Type B pancreatic cell (in vitro differentiated cells): ENCODE data around the gene ERCC6. TPM values are rescaled to one million over a fixed set of nuclear protein-coding genes. Genes with fewer than 3 reads are reported as not detected.

Experiments used
- DNase-seq: peaks from one replicate; pipeline ENCODE4 v3.0.0; 2021; ENCODE audit warnings: mixed read lengths; ENCODE audit not compliant: unreplicated experiment; ENCODE audit errors: extremely low spot score
- H3K27ac Mint-ChIP-seq: 2 replicates; pipeline ENCODE4 v1.8.0; 2021; ENCODE audit warnings: mild to moderate bottlenecking, mixed read lengths
- H3K27me3 Mint-ChIP-seq: 2 replicates; pipeline ENCODE4 v1.8.0; 2021; ENCODE audit warnings: mixed read lengths
- H3K36me3 Mint-ChIP-seq: 2 replicates; pipeline ENCODE4 v1.8.0; 2021; ENCODE audit warnings: mixed read lengths
- H3K4me1 Mint-ChIP-seq: one replicate; pipeline ENCODE4 v1.8.0; 2021; ENCODE audit warnings: mixed read lengths; ENCODE audit not compliant: unreplicated experiment
- H3K4me3 Mint-ChIP-seq: 2 replicates; pipeline ENCODE4 v1.8.0; 2021; ENCODE audit warnings: mild to moderate bottlenecking, mixed read lengths
- H3K9me3 Mint-ChIP-seq: 2 replicates; pipeline ENCODE4 v1.8.0; 2021; ENCODE audit warnings: mixed read lengths
- total RNA-seq: library from RNA; stranded (reverse); gene quantifications from 2 replicates; pipeline ENCODE4 v1.2.1, GENCODE V29; 2021; ENCODE audit warnings: low replicate concordance
- TF ChIP-seq, protein P1 (sequence below): fragments of 200-600 bp; sonication (generic); conservative IDR thresholded peaks from 2 replicates; pipeline ENCODE4 v1.5.0; 2021; ENCODE audit warnings: antibody characterized with exemption, mild to moderate bottlenecking

ERCC6 gene
- total RNA-seq, 1 donor from 2014 or later: 28.5 TPM

DNA sequence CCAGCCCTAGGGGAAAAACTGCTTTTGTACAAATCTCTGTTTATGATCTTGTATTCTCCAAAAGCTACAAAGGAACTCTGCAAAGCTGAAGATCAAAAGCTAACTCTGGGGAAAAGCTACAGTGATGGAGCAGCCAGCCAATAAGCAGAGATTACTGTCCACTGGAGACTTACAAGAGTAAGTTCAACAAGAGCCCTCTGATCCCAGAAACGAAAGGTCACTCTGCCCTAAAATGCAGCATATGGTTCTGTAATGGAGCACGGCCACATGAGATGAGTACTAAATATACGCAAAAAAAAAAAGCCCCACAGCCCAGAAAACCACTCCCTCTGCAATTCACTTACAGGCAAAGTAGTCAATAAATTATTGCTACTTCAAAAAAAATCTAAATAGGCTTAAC lies 60.1 kb downstream of the ERCC6 start:
- DNase-seq: no peak
- TF ChIP-seq, protein P1, sequence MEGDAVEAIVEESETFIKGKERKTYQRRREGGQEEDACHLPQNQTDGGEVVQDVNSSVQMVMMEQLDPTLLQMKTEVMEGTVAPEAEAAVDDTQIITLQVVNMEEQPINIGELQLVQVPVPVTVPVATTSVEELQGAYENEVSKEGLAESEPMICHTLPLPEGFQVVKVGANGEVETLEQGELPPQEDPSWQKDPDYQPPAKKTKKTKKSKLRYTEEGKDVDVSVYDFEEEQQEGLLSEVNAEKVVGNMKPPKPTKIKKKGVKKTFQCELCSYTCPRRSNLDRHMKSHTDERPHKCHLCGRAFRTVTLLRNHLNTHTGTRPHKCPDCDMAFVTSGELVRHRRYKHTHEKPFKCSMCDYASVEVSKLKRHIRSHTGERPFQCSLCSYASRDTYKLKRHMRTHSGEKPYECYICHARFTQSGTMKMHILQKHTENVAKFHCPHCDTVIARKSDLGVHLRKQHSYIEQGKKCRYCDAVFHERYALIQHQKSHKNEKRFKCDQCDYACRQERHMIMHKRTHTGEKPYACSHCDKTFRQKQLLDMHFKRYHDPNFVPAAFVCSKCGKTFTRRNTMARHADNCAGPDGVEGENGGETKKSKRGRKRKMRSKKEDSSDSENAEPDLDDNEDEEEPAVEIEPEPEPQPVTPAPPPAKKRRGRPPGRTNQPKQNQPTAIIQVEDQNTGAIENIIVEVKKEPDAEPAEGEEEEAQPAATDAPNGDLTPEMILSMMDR: no peak
- peaks cover 8% of the 10 kb centered on the region for H3K4me1 Mint-ChIP-seq
- H3K9me3 Mint-ChIP-seq: no peaks in the 10 kb centered on the region
- H3K27me3 Mint-ChIP-seq: no peaks in the 10 kb centered on the region
- no peak overlapping the region for H3K4me3 Mint-ChIP-seq
- peaks cover 57% of the 10 kb centered on the region for H3K36me3 Mint-ChIP-seq
- no peak overlapping the region for H3K27ac Mint-ChIP-seq

DNA sequence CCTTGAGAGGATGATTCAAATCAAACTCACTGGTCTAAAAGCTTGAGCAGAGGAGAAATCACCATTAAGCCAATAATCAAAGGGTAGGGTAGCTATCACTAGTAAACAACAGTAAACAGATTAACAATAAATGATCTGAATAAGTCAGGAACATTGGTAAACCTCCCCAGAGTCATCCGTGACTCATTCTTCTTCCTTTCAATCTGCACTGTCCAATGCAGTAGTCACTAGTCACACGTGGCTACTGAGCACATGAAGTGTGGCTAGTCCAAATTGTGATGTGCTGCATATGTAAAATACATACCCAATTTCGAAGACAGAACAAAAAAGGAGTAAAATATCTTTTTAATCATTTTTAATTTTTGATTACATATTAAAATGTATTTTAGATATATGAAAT lies 64.0 kb downstream of the ERCC6 start:
- no peak for DNase-seq
- H3K36me3 Mint-ChIP-seq: peaks cover 48% of the 10 kb centered on the region
- no peaks in the 10 kb centered on the region for H3K27me3 Mint-ChIP-seq
- no peak overlapping the region for H3K27ac Mint-ChIP-seq
- no peak overlapping the region for H3K4me3 Mint-ChIP-seq
- TF ChIP-seq, protein P1: no peak
- H3K4me1 Mint-ChIP-seq: peaks cover 8% of the 10 kb centered on the region
- no peaks in the 10 kb centered on the region for H3K9me3 Mint-ChIP-seq

GRCh38 chr10:49471532-49471931 lies 67.4 kb downstream of the ERCC6 start:
- TF ChIP-seq, protein P1: no peak
- DNase-seq: no peak
- Mint-ChIP-seq H3K4me3 (no peak overlapping the region), H3K4me1 (no peaks in the 10 kb centered on the region), H3K36me3 (peaks cover 37% of the 10 kb centered on the region), H3K27ac (no peak overlapping the region), H3K27me3 (no peaks in the 10 kb centered on the region), H3K9me3 (no peaks in the 10 kb centered on the region)

GRCh38 chr10:49465736-49466135 lies 73.2 kb downstream of the ERCC6 start:
- DNase-seq: no peak
- Mint-ChIP-seq H3K9me3 (peaks cover 15% of the 10 kb centered on the region), H3K27ac (peak overlapping the region; percentile 65), H3K27me3 (no peaks in the 10 kb centered on the region), H3K4me1 (no peaks in the 10 kb centered on the region), H3K36me3 (peaks cover 52% of the 10 kb centered on the region), H3K4me3 (no peak overlapping the region)
- TF ChIP-seq, protein P1: no peak

Other genes starting within 250 kb of the ERCC6 start
- not detected in 2 replicates for gene C10orf71, start 240.0 kb downstream of the ERCC6 start, total RNA-seq
- gene DRGX, start 143.0 kb downstream of the ERCC6 start, total RNA-seq: 0.21 and 0.22 TPM in 2 replicates
- 1.6 and 6.2 TPM in 2 replicates for gene SLC18A3, start 71.2 kb upstream of the ERCC6 start, total RNA-seq
- gene CHAT, start 74.9 kb upstream of the ERCC6 start, total RNA-seq: 0.34 and 0.62 TPM in 2 replicates
- gene C10orf53, start 140.5 kb upstream of the ERCC6 start, total RNA-seq: not detected in 2 replicates
- gene OGDHL, start 223.2 kb upstream of the ERCC6 start, total RNA-seq: 12.3 and 15.6 TPM in 2 replicates